ENCODE data around the gene FADD.

GRCh38 chr11:70156291-70157037 is 46.6 kb upstream of the FADD start:
- no peak for TF ChIP-seq POLR2A (IDR thresholded peaks at IDR 0.05)
- TF ChIP-seq CTCF (IDR thresholded peaks at IDR 0.05), result no peak

Measured in prostate gland (tissue), 2 donors.